Heart left ventricle (tissue), 13 donors: ENCODE results near the gene JPH4.
"Not testable (repeated sequence)": the region's sequence is repeated elsewhere in the genome, so short reads cannot be mapped to it uniquely, and the experiment has no call there.

Source experiments
- POLR2A ChIP-seq, 2 donors: fragments of 450-650 bp; IDR thresholded peaks; one replicate each; pipeline ENCODE4 v1.6.1; 2017; ENCODE audit warnings: antibody characterized with exemption in 2 of 2, mild to moderate bottlenecking in 2 of 2, moderate library complexity in 2 of 2
- TF ChIP-seq, protein P1 (sequence below), 12 donors: fragments of 200-600 bp; sonication (generic) in 4 of 12; IDR thresholded peaks; one replicate each; pipeline versions ENCODE4 v1.5.0 to v1.8.0; 2018 to 2022; ENCODE audit warnings: antibody characterized with exemption in 12 of 12, mild to moderate bottlenecking in 5 of 12
- donor health status: ischemic (EF 13 %, LVEDD 7.1; RV severe dilation, severe dysfunction).
- donor health status: DM: no; HTN: yes; CAD: no.
- donor health status: DM: no; HTN: no; CAD: no.
- donor health status: ischemic (EF 25% LVEDD 6.9; RV normal size, moderate dysfunction).
- donor health status: ischemic (EF 25% LVEDD 5.7; RV mildly dilated, moderate dysfunction).
- donor health status: ischemic (EF 35%, LVEDD 5.7; RV mildly dilated, moderate dysfunction).
- donor health status: nonischemic (EF 11% LVEDD 7.7; RV severe dilation, severe dysfunction).
- donor health status: DM: yes; HTN: yes; CAD: no.
- donor health status: PGD.
- donor health status: ischemic (EF 29% LVEDD 5.4; RV normal size, mild dysfunction).
- donor health status: nonischemic (EF 23%, LVEDD 6.1; RV moderate dilation, normal function).

GRCh38 chr14:23609411-23610089 lies 31.0 kb upstream of the JPH4 start:
- TF ChIP-seq, protein P1, sequence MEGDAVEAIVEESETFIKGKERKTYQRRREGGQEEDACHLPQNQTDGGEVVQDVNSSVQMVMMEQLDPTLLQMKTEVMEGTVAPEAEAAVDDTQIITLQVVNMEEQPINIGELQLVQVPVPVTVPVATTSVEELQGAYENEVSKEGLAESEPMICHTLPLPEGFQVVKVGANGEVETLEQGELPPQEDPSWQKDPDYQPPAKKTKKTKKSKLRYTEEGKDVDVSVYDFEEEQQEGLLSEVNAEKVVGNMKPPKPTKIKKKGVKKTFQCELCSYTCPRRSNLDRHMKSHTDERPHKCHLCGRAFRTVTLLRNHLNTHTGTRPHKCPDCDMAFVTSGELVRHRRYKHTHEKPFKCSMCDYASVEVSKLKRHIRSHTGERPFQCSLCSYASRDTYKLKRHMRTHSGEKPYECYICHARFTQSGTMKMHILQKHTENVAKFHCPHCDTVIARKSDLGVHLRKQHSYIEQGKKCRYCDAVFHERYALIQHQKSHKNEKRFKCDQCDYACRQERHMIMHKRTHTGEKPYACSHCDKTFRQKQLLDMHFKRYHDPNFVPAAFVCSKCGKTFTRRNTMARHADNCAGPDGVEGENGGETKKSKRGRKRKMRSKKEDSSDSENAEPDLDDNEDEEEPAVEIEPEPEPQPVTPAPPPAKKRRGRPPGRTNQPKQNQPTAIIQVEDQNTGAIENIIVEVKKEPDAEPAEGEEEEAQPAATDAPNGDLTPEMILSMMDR (IDR thresholded peaks at IDR 0.05), result not testable (repeated sequence)
- TF ChIP-seq POLR2A (IDR thresholded peaks at IDR 0.05), result not testable (repeated sequence)
